Stimulated activated CD4-positive, alpha-beta T cell treated with anti-CD3 and anti-CD28 coated beads, TNF-alpha, amount 100 ng/mL, for 4 hours (primary cell): ENCODE data around the gene PCDHA1.
"Not testable (repeated sequence)": the region's sequence is repeated elsewhere in the genome, so short reads cannot be mapped to it uniquely, and the experiment has no call there.

Experiments
- DNase-seq, 3 experiments: peaks; one replicate each; pipeline ENCODE4 v3.0.0-alpha.2; 2020; ENCODE audit warnings: low read depth in 3 of 3

The PCDHA1 gene

DNA sequence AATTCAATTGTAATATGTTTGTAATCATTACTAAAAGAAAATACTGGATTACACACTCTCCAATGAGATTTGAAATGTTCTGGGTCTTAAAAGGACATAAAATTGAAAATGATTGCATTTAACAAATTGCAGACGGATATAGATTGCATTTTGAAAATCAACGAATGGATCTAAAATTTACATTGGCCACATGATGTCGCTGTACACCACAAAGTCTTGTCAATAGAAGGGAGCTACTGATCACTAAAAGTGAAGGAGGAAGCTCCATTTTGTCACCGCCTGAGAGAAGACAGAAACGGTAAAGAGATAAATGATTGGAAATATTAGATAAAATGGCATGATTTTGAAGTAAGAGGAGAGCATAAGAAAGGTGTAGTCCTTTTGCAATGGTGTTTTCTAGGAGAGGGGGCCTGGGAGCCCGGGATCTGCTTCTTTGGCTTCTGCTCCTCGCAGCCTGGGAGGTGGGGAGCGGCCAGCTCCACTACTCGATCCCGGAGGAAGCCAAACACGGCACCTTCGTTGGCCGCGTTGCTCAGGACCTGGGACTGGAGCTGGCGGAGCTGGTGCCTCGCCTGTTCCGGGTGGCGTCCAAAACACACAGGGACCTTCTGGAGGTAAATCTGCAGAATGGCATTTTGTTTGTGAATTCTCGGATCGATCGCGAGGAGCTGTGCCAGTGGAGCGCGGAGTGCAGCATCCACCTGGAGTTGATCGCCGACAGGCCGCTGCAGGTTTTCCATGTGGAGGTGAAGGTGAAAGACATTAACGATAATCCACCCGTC lies at the start of gene PCDHA1:
Gene PCDHA1 (plus strand): TSS at position 236 of the 782 bp plus-strand sequence.
- no peak for DNase-seq

DNA sequence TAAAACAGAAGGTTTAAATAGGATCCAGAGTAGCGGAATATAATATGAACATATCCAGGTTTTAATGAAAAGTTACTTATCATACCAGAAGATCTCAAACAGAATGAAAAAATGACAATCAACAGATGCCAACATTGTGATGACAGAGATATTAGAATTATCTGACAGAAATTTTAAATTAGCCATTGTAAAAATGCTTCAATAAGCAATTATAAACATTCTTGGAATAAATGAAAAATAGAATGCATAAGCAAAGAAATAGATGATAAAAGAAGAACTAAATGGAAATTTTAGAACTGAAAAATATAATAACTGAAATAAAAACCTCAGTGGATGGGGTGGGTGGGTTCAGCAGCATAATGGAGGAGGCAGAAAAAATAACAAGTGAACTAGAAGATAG lies 48.5 kb upstream of the PCDHA1 start:
- no peak for DNase-seq

DNA sequence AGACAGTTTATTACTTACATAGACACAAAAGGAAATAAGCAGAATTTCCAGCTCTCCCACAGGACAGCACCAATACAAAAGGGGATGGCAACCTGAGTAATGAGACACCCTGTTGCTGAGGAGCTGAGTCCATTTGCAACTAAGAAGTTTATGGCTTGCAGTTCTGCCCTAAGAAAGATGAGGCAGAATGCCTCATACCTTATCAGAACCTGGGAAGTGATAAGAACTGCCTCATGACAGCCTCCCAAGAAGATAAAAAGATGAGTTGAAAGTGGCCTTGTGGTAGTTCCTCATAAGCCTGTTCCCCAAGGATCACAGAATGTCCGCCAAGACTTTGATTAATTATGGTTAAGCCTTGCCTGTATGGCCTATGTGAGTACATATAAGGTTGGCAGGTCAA lies 44.0 kb upstream of the PCDHA1 start:
- no peak for DNase-seq

DNA sequence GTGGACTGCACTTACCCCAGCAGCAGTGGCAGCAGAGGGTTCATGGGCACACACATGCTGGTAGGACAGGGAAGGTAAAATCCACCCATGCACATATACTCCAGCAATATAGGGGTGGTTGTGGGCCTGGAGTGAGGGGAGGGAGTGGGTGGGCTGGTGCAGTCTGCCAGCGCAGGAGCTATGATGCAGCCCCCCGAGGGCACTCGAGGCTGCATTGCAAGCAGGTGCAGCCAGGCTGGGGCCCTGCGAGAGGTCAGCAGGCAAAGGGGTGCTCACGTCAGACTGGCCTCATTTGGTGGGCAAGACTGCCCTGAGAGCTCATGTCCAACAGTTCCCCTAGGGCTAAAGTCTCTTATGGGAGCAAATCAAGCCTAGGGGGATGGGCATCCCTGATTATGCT lies 32.4 kb upstream of the PCDHA1 start:
- no peak for DNase-seq

DNA sequence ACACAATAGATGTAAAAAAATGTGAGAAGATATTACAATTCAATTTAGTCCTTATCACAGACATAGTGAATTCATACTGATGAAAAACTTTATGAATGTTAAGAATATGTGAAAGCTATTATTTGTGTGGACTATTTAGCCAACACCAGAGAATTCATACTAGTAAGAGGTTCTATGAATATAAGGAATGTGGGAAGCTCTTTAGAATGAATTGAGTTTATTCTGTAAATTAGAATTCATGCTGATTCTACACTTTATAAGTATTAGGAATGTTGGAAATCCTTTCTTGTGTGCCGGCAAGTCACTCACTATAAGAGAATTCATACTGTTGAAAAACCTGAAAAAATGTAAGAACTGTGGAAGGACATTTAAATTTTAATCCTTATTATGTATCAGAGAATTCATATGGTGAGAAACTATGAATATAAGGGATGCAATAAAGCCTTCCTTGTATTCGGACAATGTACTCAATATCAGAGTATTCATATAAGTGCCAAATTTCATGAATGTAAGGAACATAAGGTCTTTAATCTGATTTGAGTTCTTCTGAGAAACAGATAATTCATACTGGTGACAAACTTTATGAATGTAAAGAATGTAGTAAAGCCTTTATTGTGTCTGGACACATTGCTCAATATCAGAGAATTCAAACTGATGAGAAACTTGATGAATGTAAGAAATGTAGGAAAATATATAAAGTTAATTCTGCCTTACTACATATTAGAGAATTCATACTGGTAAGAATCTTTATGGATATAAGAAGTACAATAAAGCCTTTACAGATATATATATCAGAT lies 21.6 kb upstream of the PCDHA1 start:
- no peak for DNase-seq

DNA sequence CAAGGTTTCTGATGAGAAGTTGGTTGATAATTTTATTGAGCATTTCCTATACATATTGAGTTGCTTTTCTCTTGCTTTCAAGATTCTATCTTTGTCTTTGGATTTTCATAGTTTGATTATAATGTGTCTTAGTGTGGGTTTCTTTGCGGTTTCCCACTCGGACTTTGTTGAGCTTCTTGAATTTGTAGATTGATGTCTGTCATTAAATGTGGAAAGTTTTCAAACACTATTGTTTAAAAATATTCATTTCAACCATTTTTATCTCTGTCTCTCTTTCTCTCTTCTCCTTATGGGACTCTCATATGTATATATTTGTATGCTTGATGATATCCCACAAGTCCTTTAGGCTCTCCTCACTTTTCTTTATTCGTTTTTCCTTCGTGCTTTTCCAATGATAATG lies 18.5 kb upstream of the PCDHA1 start:
- no peak for DNase-seq

DNA sequence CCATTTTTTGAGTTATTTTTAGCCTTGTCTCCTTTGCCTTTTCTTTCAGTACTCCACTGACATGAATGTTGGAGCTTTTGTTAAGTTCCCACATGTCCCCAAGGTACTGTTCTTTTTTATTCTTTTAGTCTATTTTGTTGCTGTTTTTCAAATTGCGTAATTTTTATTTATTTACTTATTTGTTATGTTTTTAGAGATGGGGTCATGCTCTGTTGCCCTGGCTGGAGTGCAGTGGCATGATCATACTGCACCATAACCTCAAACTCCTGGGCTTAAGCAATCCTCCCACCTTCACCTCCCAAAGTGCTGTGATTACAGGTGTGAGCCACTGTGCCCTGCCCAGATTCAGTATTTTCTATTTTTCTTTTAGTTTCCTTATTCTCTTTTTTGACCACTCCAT lies 5.4 kb upstream of the PCDHA1 start:
- no peak for DNase-seq

DNA sequence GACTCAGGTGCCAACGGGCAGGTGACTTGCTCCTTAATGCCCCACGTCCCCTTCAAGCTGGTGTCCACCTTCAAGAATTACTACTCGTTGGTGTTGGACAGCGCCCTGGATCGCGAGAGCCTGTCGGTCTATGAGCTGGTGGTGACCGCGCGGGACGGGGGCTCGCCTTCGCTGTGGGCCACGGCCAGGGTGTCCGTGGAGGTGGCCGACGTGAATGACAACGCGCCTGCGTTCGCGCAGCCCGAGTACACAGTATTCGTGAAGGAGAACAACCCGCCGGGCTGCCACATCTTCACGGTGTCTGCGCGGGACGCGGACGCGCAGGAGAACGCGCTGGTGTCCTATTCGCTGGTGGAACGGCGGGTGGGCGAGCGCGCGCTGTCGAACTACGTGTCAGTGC lies 1.5 kb downstream of the PCDHA1 start:
- not testable (repeated sequence) for DNase-seq

DNA sequence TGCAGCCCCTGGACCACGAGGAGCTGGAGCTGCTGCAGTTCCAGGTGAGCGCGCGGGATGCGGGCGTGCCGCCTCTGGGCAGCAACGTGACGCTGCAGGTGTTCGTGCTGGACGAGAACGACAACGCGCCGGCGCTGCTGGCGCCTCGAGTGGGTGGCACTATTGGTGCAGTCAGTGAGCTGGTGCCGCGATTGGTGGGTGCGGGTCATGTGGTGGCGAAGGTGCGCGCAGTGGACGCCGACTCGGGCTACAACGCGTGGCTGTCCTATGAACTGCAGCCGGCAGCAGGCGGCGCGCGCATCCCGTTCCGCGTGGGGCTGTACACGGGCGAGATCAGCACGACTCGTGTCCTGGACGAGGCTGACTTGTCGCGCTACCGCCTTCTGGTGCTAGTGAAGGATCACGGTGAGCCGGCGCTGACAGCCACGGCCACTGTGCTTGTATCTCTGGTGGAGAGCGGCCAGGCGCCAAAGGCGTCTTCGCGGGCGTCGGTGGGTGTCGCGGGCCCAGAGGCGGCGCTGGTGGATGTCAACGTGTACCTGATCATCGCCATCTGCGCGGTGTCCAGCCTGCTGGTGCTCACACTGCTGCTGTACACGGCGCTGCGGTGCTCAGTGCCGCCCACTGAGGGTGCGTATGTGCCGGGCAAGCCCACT lies 2.0 kb downstream of the PCDHA1 start:
- DNase-seq = not testable (repeated sequence)

DNA sequence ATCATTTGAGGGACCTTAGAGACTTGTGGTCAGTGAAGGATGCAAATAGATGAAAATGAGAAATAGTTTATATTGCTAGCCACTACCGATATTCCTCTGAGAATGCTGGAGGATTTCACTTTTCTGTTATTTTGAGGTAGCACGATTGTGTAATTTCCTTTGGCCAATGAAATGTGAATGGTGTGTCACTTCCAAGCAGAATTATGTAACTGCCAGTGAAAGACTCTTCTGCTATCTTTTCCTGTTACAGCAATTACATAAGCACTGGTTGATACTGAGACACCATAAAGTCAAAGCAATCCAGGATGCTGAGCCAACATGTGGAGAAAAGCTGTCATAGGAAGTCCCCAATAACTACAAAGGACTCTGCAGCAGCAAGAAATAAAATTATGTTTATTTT lies 5.1 kb downstream of the PCDHA1 start:
- DNase-seq = no peak

DNA sequence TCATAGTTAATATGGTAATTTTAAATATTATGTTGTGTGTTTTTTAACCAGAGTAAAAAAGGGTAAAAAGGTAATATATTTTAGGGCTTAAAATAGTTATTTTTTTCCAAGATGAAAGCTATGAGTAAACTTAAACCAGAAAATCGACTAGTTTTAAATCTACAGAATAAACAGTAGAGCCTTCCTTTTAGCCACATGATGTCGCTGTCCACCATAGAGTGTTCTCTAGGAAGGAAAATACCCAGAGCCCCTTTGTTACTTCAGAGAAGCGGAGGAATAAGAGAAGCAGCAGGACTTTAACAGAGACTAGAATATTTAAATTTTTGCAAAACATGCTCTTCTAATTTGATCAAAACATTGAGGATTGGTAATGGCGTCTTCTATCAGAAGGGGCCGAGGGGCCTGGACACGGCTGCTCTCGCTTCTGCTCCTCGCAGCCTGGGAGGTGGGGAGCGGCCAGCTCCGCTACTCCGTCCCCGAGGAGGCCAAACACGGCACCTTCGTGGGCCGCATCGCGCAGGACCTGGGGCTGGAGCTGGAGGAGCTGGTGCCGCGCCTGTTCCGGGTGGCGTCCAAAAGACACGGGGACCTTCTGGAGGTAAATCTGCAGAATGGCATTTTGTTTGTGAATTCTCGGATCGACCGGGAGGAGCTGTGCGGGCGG lies 8.8 kb downstream of the PCDHA1 start, which contains the start of gene PCDHA2:
Gene PCDHA2 (plus strand): TSS at position 258 of the 664 bp plus-strand sequence.
- no peak for DNase-seq

DNA sequence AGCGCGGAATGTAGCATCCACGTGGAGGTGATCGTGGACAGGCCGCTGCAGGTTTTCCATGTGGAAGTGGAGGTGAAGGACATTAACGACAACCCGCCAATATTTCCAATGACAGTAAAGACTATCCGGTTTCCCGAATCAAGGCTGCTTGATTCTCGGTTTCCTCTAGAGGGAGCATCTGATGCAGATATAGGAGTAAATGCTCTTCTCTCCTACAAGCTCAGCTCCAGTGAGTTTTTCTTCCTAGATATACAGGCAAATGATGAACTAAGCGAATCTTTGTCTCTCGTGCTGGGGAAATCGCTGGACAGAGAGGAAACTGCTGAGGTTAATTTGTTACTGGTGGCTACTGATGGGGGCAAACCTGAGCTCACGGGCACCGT lies 9.3 kb downstream of the PCDHA1 start:
- no peak for DNase-seq

DNA sequence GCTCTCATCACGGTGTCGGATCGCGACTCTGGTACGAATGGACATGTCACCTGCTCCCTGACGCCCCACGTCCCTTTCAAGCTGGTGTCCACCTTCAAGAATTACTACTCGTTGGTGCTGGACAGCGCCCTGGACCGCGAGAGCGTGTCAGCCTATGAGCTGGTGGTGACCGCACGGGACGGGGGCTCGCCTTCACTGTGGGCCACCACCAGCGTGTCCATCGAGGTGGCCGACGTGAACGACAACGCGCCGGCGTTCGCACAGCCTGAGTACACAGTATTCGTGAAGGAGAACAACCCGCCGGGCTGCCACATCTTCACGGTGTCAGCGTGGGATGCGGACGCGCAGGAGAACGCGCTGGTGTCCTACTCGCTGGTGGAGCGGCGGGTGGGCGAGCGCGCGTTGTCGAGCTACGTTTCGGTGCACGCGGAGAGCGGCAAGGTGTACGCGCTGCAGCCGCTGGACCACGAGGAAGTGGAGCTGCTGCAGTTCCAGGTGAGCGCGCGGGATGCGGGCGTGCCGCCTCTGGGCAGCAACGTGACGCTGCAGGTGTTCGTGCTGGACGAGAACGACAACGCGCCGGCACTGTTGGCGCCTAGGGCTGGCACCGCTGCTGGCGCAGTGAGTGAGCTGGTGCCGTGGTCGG lies 10.3 kb downstream of the PCDHA1 start:
- DNase-seq = not testable (repeated sequence)

DNA sequence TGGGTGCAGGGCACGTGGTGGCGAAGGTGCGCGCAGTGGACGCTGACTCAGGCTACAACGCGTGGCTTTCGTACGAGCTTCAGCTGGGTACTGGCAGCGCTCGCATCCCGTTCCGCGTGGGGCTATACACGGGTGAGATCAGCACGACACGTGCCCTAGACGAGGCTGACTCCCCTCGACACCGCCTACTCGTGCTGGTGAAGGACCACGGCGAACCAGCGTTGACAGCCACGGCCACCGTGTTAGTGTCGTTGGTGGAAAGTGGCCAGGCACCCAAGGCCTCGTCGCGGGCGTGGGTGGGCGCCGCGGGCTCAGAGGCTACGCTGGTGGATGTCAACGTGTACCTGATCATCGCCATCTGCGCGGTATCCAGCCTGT lies 10.8 kb downstream of the PCDHA1 start:
- no peak for DNase-seq

DNA sequence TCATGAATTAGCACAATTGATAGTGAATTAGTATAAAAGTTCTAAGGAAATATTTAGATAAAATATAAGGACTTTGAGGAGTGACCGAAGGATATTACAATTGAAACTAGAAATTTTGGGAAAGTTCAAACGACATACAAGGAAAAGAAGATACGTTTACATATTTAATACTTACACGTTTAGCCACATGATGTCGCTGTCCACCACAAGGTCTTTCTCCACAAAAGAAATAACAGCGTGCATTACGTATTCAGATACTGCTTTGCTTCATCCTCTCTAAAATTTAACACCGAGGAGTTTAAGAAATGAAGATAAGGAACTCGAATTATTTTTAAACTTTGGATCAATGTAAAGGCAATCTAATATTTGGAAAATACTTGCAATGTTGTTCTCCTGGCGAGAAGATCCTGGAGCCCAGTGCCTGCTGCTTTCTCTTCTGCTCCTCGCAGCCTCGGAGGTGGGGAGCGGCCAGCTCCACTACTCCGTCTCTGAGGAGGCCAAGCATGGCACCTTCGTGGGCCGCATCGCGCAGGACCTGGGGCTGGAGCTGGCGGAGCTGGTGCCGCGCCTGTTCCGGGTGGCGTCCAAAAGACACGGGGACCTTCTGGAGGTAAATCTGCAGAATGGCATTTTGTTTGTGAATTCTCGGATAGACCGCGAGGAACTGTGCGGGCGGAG lies 15.0 kb downstream of the PCDHA1 start, which contains the start of gene PCDHA3:
Gene PCDHA3 (plus strand): TSS at position 242 of the 678 bp plus-strand sequence.
- no peak for DNase-seq

DNA sequence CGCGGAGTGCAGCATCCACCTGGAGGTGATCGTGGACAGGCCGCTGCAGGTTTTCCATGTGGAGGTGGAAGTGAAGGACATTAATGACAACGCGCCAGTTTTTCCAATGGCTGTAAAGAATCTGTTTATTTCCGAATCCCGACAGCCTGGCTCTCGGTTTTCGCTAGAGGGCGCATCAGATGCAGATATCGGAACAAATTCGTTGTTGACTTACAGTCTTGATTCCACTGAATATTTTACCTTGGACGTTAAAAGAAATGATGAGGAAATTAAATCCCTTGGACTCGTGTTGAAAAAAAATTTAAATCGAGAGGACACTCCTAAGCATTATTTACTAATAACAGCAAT lies 15.5 kb downstream of the PCDHA1 start:
- no peak for DNase-seq

DNA sequence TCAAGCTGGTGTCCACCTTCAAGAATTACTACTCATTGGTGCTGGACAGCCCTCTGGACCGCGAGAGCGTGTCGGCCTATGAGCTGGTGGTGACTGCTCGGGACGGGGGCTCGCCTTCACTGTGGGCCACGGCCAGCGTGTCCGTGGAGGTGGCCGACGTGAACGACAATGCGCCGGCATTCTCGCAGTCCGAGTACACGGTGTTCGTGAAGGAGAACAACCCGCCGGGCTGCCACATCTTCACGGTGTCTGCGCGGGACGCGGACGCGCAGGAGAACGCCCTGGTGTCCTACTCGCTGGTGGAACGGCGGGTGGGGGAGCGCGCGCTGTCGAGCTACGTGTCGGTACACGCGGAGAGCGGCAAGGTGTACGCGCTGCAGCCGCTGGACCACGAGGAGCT lies 16.4 kb downstream of the PCDHA1 start:
- not testable (repeated sequence) for DNase-seq

DNA sequence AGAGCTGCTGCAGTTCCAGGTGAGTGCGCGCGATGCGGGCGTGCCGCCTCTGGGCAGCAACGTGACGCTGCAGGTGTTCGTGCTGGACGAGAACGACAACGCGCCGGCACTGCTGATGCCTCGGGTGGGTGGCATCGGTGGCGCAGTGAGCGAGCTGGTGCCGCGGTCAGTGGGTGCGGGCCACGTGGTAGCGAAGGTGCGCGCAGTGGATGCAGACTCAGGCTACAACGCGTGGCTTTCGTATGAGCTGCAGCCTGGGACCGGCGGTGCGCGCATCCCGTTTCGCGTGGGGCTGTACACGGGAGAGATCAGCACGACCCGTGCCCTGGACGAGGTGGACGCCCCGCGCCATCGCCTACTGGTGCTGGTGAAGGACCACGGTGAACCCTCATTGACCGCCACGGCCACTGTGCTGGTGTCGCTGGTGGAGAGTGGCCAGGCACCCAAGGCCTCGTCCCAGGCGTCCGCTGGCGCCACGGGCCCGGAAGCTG lies 16.9 kb downstream of the PCDHA1 start:
- no peak for DNase-seq

DNA sequence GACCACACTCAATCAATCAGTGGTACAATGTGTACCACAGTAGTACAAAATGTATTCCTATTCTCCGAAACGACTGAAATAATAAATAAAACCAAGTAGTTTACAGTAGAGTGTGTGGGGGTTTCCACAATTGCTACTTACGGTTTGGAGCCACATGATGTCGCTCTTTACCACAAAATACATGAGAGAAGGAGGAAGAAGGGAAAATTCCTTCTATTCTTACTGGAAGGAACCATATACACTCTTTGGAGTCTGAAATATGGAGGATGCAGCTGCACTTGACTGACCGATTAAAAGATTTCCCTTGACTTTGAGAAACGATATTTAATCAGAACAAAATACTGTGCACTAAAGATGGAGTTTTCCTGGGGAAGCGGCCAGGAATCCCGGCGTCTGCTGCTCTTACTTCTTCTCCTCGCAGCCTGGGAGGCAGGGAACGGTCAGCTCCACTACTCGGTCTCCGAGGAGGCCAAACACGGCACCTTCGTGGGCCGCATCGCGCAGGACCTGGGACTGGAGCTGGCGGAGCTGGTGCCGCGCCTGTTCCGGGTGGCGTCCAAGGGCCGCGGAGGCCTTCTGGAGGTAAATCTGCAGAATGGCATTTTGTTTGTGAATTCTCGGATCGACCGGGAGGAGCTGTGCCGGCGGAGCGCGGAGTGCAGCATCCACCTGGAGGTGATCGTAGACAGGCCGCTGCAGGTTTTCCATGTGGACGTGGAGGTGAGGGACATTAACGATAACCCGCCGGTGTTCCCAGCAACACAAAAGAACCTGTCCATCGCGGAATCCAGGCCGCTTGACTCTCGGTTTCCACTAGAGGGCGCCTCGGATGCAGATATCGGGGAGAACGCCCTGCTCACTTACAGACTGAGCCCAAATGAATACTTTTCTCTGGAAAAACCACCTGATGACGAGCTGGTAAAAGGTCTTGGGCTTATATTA lies 21.2 kb downstream of the PCDHA1 start, which contains the start of gene PCDHA4:
Gene PCDHA4 (plus strand): TSS at position 235 of the 942 bp plus-strand sequence.
- no peak for DNase-seq
